Measurements from ENCODE around the gene XPR1.
"Not testable (repeated sequence)": the region's sequence is repeated elsewhere in the genome, so short reads cannot be mapped to it uniquely, and the experiment has no call there.

XPR1 gene

GRCh38 chr1:180848191-180848590 is 216.4 kb downstream of the XPR1 start:
- DNase-seq (ENCODE audit: low read depth, low spot score), result no peak
- H3K4me3 ChIP-seq (ENCODE audit: low read length), result no peak overlapping the region

GRCh38 chr1:180849031-180849775 is 217.4 kb downstream of the XPR1 start:
- no peak overlapping the region for H3K4me3 ChIP-seq (ENCODE audit: low read length)
- DNase-seq (ENCODE audit: low read depth, low spot score), result no peak

- DNase-seq (ENCODE audit: low read depth, low spot score), result peak; percentile 52
- H3K4me3 ChIP-seq (ENCODE audit: low read length), result no peak overlapping the region
Observed at GRCh38 chr1:180851995-180852887, 220.4 kb downstream of the XPR1 start.

- DNase-seq (ENCODE audit: low read depth, low spot score), result no peak
- H3K4me3 ChIP-seq (ENCODE audit: low read length), result no peak overlapping the region
Observed at GRCh38 chr1:180854001-180854400, 222.2 kb downstream of the XPR1 start.

GRCh38 chr1:180854456-180854855 is 222.6 kb downstream of the XPR1 start:
- H3K4me3 ChIP-seq (ENCODE audit: low read length), result no peak overlapping the region
- no peak for DNase-seq (ENCODE audit: low read depth, low spot score)

GRCh38 chr1:180857947-180858725 is 226.3 kb downstream of the XPR1 start:
- H3K4me3 ChIP-seq (ENCODE audit: low read length); DNase-seq (ENCODE audit: low read depth, low spot score): not testable (repeated sequence)

GRCh38 chr1:180859306-180859705 is 227.5 kb downstream of the XPR1 start:
- no peak for DNase-seq (ENCODE audit: low read depth, low spot score)
- H3K4me3 ChIP-seq (ENCODE audit: low read length), result no peak overlapping the region

- no peak overlapping the region for H3K4me3 ChIP-seq (ENCODE audit: low read length)
- no peak for DNase-seq (ENCODE audit: low read depth, low spot score)
Observed at GRCh38 chr1:180860535-180860934, 228.7 kb downstream of the XPR1 start.

- H3K4me3 ChIP-seq (ENCODE audit: low read length), result no peak overlapping the region
- no peak for DNase-seq (ENCODE audit: low read depth, low spot score)
Observed at GRCh38 chr1:180862305-180862704, 230.5 kb downstream of the XPR1 start.

- no peak overlapping the region for H3K4me3 ChIP-seq (ENCODE audit: low read length)
- DNase-seq (ENCODE audit: low read depth, low spot score), result peak; percentile 32
Observed at GRCh38 chr1:180863158-180863775, 231.4 kb downstream of the XPR1 start.

- H3K4me3 ChIP-seq (ENCODE audit: low read length), result no peak overlapping the region
- DNase-seq (ENCODE audit: low read depth, low spot score), result peak; percentile 39
Observed at GRCh38 chr1:180881806-180882509, 250.1 kb downstream of the XPR1 start.

- no peak for DNase-seq (ENCODE audit: low read depth, low spot score)
- H3K4me3 ChIP-seq (ENCODE audit: low read length), result no peak overlapping the region
Observed at GRCh38 chr1:180884588-180885300, 252.9 kb downstream of the XPR1 start.

GRCh38 chr1:180886338-180886737 is 254.5 kb downstream of the XPR1 start:
- DNase-seq (ENCODE audit: low read depth, low spot score), result no peak
- no peak overlapping the region for H3K4me3 ChIP-seq (ENCODE audit: low read length)

- H3K4me3 ChIP-seq (ENCODE audit: low read length), result no peak overlapping the region
- DNase-seq (ENCODE audit: low read depth, low spot score), result no peak
Observed at GRCh38 chr1:180887841-180888240, 256.0 kb downstream of the XPR1 start.

- H3K4me3 ChIP-seq (ENCODE audit: low read length), result no peak overlapping the region
- DNase-seq (ENCODE audit: low read depth, low spot score), result no peak
Observed at GRCh38 chr1:180888870-180889269, 257.0 kb downstream of the XPR1 start.

- no peak overlapping the region for H3K4me3 ChIP-seq (ENCODE audit: low read length)
- no peak for DNase-seq (ENCODE audit: low read depth, low spot score)
Observed at GRCh38 chr1:180889325-180889724, 257.5 kb downstream of the XPR1 start.

GRCh38 chr1:180892272-180892671 is 260.4 kb downstream of the XPR1 start:
- no peak for DNase-seq (ENCODE audit: low read depth, low spot score)
- H3K4me3 ChIP-seq (ENCODE audit: low read length), result no peak overlapping the region

GRCh38 chr1:180892675-180893074 is 260.9 kb downstream of the XPR1 start:
- H3K4me3 ChIP-seq (ENCODE audit: low read length), result no peak overlapping the region
- no peak for DNase-seq (ENCODE audit: low read depth, low spot score)

Measured in Jurkat, Clone E6-1 (cell line).